ENCODE measurements around the gene GNG7.

GRCh38 chr19:2533686-2534422 is 168.6 kb downstream of the GNG7 start:
- no peak for TF ChIP-seq FOXA1 (IDR thresholded peaks at IDR 0.05)
- no peak for TF ChIP-seq CTBP1 (IDR thresholded peaks at IDR 0.05; ENCODE audit: borderline replicate concordance)
